Small intestine (tissue), 7 donors: Measurements from ENCODE around the gene RHBDL2. TPM values are rescaled to one million over a fixed set of nuclear protein-coding genes. Genes with fewer than 3 reads are reported as not detected.
"Not testable (repeated sequence)": the region's sequence is repeated elsewhere in the genome, so short reads cannot be mapped to it uniquely, and the experiment has no call there.

Experiments used
- DNase-seq, 2 donors: peaks; one replicate each; pipeline versions ENCODE4 v3.0.0 to v3.0.0-alpha.2; 2013
- FAIRE-seq: peaks from 2 replicates; lab custom pipeline; 2012; peaks lifted over from hg19 to GRCh38; lab: Jason Lieb, UNC
- H3K27ac ChIP-seq, 3 donors: one replicate each; pipeline ENCODE4 v1.5.1; 2013; ENCODE audit warnings: low read length in 2 of 3, mild to moderate bottlenecking in 2 of 3, control low read depth in 1 of 3, inconsistent platforms in 1 of 3, low read depth in 1 of 3, moderate library complexity in 1 of 3
- H3K27me3 ChIP-seq, 3 donors: one replicate each; pipeline ENCODE4 v1.6.1; 2013; ENCODE audit warnings: low read length in 3 of 3, inconsistent platforms in 1 of 3; ENCODE audit not compliant: control insufficient read depth in 3 of 3, insufficient read depth in 3 of 3
- H3K36me3 ChIP-seq, 3 donors: one replicate each; pipeline ENCODE4 v1.6.1; 2013; ENCODE audit warnings: low read length in 3 of 3, inconsistent platforms in 1 of 3, low read depth in 1 of 3, mild to moderate bottlenecking in 1 of 3, moderate library complexity in 1 of 3; ENCODE audit not compliant: control insufficient read depth in 3 of 3, insufficient read depth in 2 of 3
- H3K4me1 ChIP-seq, 3 donors: one replicate each; pipeline ENCODE4 v1.6.1; 2013; ENCODE audit warnings: low read length in 2 of 3, inconsistent platforms in 1 of 3, low read depth in 1 of 3, mild to moderate bottlenecking in 1 of 3, moderate library complexity in 1 of 3; ENCODE audit not compliant: control insufficient read depth in 3 of 3, insufficient read depth in 2 of 3
- H3K4me3 ChIP-seq, 3 donors: one replicate each; pipeline ENCODE4 v1.5.1; 2013; ENCODE audit warnings: low read length in 3 of 3, control low read depth in 1 of 3, inconsistent platforms in 1 of 3, low read depth in 1 of 3, mild to moderate bottlenecking in 1 of 3, moderate library complexity in 1 of 3
- H3K9me3 ChIP-seq, 2 donors: one replicate each; pipeline ENCODE4 v1.6.1; 2013; ENCODE audit warnings: low read depth in 1 of 2, low read length in 1 of 2; ENCODE audit not compliant: control insufficient read depth in 2 of 2, insufficient read depth in 1 of 2
- WGBS, 3 donors: extraction: QIAGEN DNeasy Blood & Tissue Kit; methylation state at CpG; one replicate each; pipeline ENCODE4 v1.1.7; 2013; 5-methylcytosine and 5-hydroxymethylcytosine counted together
- polyA plus RNA-seq, 4 donors: library from polyadenylated mRNA; stranded (reverse) in 3 of 4; unstranded in 1 of 4; fragments of 200-250 nt in 3 of 4; fragments of 120-200 nt in 1 of 4; gene quantifications; one replicate each; pipeline versions ENCODE4 v1.2.1 to v1.2.3, GENCODE V29; 2013
- donor health status: healthy with polysubstance abuse.
- donor health status: control.
- donor health status: control.
- donor health status: Bipolar disorder and iron deficiency.
- donor health status: healthy.

Gene RHBDL2
- polyA plus RNA-seq, 4 donors = 0.24 to 0.43 TPM; not detected in 2

GRCh38 chr1:38973659-38974437, 32.2 kb upstream of the RHBDL2 start:
- no peak for FAIRE-seq
- no peak overlapping the region for H3K4me3 ChIP-seq
- H3K27ac ChIP-seq = no peak overlapping the region
- peaks cover 0 to 14% of the 10 kb centered on the region in 2 donors for H3K9me3 ChIP-seq
- 83 to 85% (median 84%) methylated on average over 12 to 13 of the region's 13 CpGs for WGBS, 3 donors
- no peaks in the 10 kb centered on the region for H3K36me3 ChIP-seq
- H3K4me1 ChIP-seq = peaks cover 0 to 3% (median under 1%) of the 10 kb centered on the region in 3 donors
- no peaks in the 10 kb centered on the region for H3K27me3 ChIP-seq
- no peak for DNase-seq

- not testable (repeated sequence) for H3K9me3 ChIP-seq, H3K27ac ChIP-seq, FAIRE-seq, H3K4me1 ChIP-seq, H3K4me3 ChIP-seq, H3K27me3 ChIP-seq, DNase-seq, H3K36me3 ChIP-seq
- 37 to 62% (median 47%) methylated on average over 6 of the region's 6 CpGs for WGBS, 3 donors
These were observed 31.5 kb upstream of the RHBDL2 start for GRCh38 chr1:38973145-38973544.

GRCh38 chr1:38964140-38964548, 22.5 kb upstream of the RHBDL2 start:
- FAIRE-seq (no peak), DNase-seq (no peak)
- no peaks in the 10 kb centered on the region for H3K36me3 ChIP-seq
- H3K4me3 ChIP-seq = no peak overlapping the region
- no peaks in the 10 kb centered on the region for H3K27me3 ChIP-seq
- H3K4me1 ChIP-seq = peaks cover 0 to 1% (median 0%) of the 10 kb centered on the region in 3 donors
- H3K27ac ChIP-seq = no peak overlapping the region
- H3K9me3 ChIP-seq = no peaks in the 10 kb centered on the region
- 63 to 76% (median 63%) methylated on average over 3 of the region's 3 CpGs for WGBS, 3 donors

GRCh38 chr1:38962560-38962959, 20.9 kb upstream of the RHBDL2 start:
- Histone ChIP-seq H3K9me3 (no peaks in the 10 kb centered on the region), H3K27ac (no peak overlapping the region), H3K27me3 (no peaks in the 10 kb centered on the region), H3K4me3 (no peak overlapping the region), H3K36me3 (no peaks in the 10 kb centered on the region), H3K4me1 (no peaks in the 10 kb centered on the region)
- FAIRE-seq (no peak), DNase-seq (no peak)
- 69 to 75% (median 74%) methylated on average over 7 of the region's 7 CpGs for WGBS, 3 donors

GRCh38 chr1:38962113-38962512, 20.5 kb upstream of the RHBDL2 start:
- Histone ChIP-seq H3K4me3 (no peak overlapping the region), H3K27me3 (no peaks in the 10 kb centered on the region), H3K9me3 (no peaks in the 10 kb centered on the region), H3K4me1 (no peaks in the 10 kb centered on the region), H3K36me3 (no peaks in the 10 kb centered on the region), H3K27ac (no peak overlapping the region)
- FAIRE-seq (no peak), DNase-seq (no peak)
- 76 to 84% (median 81%) methylated on average over 3 of the region's 3 CpGs for WGBS, 3 donors

GRCh38 chr1:38958967-38959366, 17.3 kb upstream of the RHBDL2 start:
- H3K4me1 ChIP-seq = no peaks in the 10 kb centered on the region
- no peak for FAIRE-seq
- 92 to 100% (median 96%) methylated on average over 2 of the region's 2 CpGs for WGBS, 3 donors

GRCh38 chr1:38953433-38953860, 11.8 kb upstream of the RHBDL2 start:
- FAIRE-seq (no peak), DNase-seq (no peak)
- no peaks in the 10 kb centered on the region for H3K4me1 ChIP-seq
- no peak overlapping the region for H3K27ac ChIP-seq
- 36 to 45% (median 42%) methylated on average over 4 of the region's 4 CpGs for WGBS, 3 donors
- no peaks in the 10 kb centered on the region for H3K36me3 ChIP-seq
- no peaks in the 10 kb centered on the region for H3K27me3 ChIP-seq
- peaks cover 0 to 2% of the 10 kb centered on the region in 2 donors for H3K9me3 ChIP-seq
- H3K4me3 ChIP-seq = no peak overlapping the region

More at GRCh38 chr1:38958967-38959366, 17.3 kb upstream of the RHBDL2 start:
- no peaks in the 10 kb centered on the region for H3K27me3 ChIP-seq
- no peak overlapping the region for H3K27ac ChIP-seq
- no peak for DNase-seq
- no peaks in the 10 kb centered on the region for H3K36me3 ChIP-seq
- no peak overlapping the region for H3K4me3 ChIP-seq
- no peaks in the 10 kb centered on the region for H3K9me3 ChIP-seq

GRCh38 chr1:38950553-38950952, 8.9 kb upstream of the RHBDL2 start:
- H3K27ac ChIP-seq = no peak overlapping the region
- WGBS, 3 donors = 52 to 71% (median 60%) methylated on average over 2 of the region's 2 CpGs
- H3K36me3 ChIP-seq = no peaks in the 10 kb centered on the region
- no peaks in the 10 kb centered on the region for H3K27me3 ChIP-seq
- no peak overlapping the region for H3K4me3 ChIP-seq
- H3K4me1 ChIP-seq = no peaks in the 10 kb centered on the region
- DNase-seq = no peak
- peaks cover 0 to 2% of the 10 kb centered on the region in 2 donors for H3K9me3 ChIP-seq
- FAIRE-seq = no peak
